A549 (cell line): ENCODE measurements around the gene TNN.

Experiments used
- CTCF ChIP-seq: fragments of >200 bp; sonication (Bioruptor Twin); formaldehyde crosslinking; IDR thresholded peaks from 3 replicates; pipeline ENCODE4 v1.5.1; 2016
- EP300 ChIP-seq, 2 experiments: fragments of >200 bp; sonication (Bioruptor Twin); formaldehyde crosslinking; IDR thresholded peaks; 2 replicates in 1 of 2; 3 replicates in 1 of 2; pipeline ENCODE4 v1.6.1; 2016 to 2017
- KDM1A ChIP-seq: fragments of 200-600 bp; sonication (generic); IDR thresholded peaks from 2 replicates; pipeline ENCODE4 v1.6.1; 2016; ENCODE audit warnings: low read depth, mild to moderate bottlenecking
- MAX ChIP-seq: IDR thresholded peaks from 2 replicates; pipeline ENCODE4 v1.6.1; 2012
- POLR2A ChIP-seq: IDR thresholded peaks from 2 replicates; pipeline ENCODE4 v1.6.1; 2012; ENCODE audit warnings: mild to moderate bottlenecking, low read length
- POLR2AphosphoS2 ChIP-seq: conservative IDR thresholded peaks from 2 replicates; pipeline ENCODE4 v1.6.1; 2012; ENCODE audit warnings: low read length, improper control_type of control experiment, inconsistent platforms
- SREBF2 ChIP-seq: fragments of 450-650 bp; IDR thresholded peaks from 2 replicates; pipeline ENCODE4 v1.6.1; 2014; ENCODE audit warnings: mild to moderate bottlenecking, moderate library complexity
- TP53 ChIP-seq: fragments of 250-450 bp; sonication (Bioruptor Pico); IDR thresholded peaks from 2 replicates; pipeline ENCODE4 v1.5.0; 2021; ENCODE audit warnings: mild to moderate bottlenecking, moderate library complexity

- TF ChIP-seq CTCF (no peak), MAX (no peak), TP53 (CRISPR knock-in tag) (no peak), POLR2A (no peak), KDM1A (no peak), POLR2AphosphoS2 (no peak), EP300 (IDR thresholded peaks at IDR 0.05) (no peak), SREBF2 (no peak)
Measured at GRCh38 chr1:175077356-175078030, 9.9 kb downstream of the TNN start.
